GM18526 (cell line): ENCODE data around the gene EIF6.

Experiments
- POLR2A ChIP-seq: IDR thresholded peaks from 3 replicates; pipeline ENCODE4 v1.6.1; 2011; ENCODE audit not compliant: insufficient read length; ENCODE audit errors: extremely low read depth

Gene EIF6

DNA sequence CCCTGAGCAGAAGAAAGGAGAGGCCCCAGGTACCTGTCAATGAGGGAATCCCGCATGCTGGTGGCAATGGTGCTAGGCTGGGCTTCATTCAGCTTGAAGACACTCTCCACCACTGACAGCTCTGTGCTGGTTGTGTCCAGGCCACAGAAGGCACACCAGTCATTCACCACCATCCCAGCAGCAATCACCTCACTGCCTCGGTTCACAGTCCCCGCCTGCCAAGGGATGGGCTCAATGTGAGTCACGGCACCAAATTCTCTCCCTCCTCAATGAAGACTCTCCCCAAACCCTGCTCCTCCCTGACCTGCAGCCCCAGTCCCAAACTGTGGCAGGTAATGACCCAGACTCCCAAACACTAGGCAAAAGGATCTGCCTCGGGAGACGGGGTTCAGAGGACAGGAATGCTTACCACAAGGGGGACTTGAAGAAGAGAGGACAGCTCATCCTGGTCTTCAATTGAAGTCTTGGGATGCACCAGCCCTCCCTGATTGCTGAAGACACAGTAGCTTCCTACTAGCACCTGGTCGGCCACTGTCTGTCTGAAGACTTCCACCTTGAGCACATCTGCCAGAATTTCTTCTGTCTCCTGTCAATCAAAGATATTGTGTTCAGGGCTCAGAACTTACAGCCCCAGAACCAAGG is 4.9 kb downstream of the EIF6 start:
- TF ChIP-seq POLR2A: no peak

GRCh38 chr20:35279040-35279439 is 5.5 kb downstream of the EIF6 start:
- TF ChIP-seq POLR2A: no peak

GRCh38 chr20:35277531-35278395 is 6.8 kb downstream of the EIF6 start, which contains the start of gene MMP24OS:
MMP24OS (minus strand) TSS chr20:35278122; CDS start chr20:35277929, 193 bp downstream.
- peak; percentile 84 for TF ChIP-seq POLR2A

- no peak for TF ChIP-seq POLR2A
Measured at GRCh38 chr20:35277127-35277526, 7.4 kb downstream of the EIF6 start.

GRCh38 chr20:35276408-35276807 is 8.2 kb downstream of the EIF6 start:
- TF ChIP-seq POLR2A: no peak

- no peak for TF ChIP-seq POLR2A
Measured at GRCh38 chr20:35275741-35276251, 8.8 kb downstream of the EIF6 start.

GRCh38 chr20:35274172-35275092 is 10.1 kb downstream of the EIF6 start:
- TF ChIP-seq POLR2A: no peak

DNA sequence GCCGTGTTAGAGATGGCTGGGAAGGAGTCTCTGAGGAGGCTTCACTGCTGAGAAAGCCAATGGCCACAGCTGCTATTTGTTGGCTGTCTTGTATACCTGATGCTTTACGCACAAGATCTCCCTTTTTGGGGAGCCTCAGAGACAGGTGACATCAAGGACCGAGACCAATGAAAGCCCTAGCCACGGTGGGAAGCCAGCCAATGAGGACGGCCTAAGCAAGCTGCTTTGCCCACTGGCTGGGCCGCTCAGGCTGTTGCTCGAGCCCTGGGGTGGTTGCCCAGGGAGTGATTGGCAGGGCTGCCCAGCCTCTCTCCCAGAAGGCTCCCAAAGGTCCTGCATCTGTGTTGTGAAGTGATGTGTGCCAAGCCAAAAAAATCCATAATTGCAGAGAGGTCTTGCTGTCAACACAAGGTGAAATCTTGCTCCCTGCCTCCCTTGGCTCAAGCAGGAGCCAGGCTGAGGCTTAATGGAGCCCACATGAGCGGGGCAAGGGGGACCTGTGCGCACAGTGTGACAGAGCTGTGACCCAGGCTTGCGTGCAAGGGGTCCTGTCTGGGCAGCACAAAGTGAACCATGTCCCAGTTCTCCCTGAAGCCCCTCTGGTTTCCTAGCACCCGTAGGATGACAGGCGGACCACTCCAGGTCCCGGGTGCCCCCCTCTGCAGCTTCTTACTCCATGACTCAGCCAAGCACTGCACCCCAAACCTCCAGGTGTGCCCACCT is 11.0 kb downstream of the EIF6 start:
- TF ChIP-seq POLR2A: no peak

DNA sequence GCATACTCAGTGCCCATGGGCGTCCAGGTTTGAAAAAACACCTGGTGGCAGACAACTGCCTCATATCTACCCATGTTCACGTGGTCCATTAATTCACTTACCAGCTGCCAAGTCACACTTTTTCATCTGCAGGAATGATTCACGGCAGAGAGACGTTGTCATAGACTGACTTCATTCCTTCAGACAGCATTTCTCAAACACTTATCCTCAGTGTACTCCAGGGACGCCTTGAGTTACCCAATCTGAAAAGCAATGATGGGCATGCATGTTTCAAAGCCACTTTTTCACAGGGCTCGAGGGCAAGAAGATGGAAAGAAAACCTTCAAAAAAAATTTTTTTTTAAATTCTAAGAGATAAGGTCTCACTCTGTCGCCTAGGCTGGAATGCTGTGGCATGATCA is 12.7 kb downstream of the EIF6 start:
- no peak for TF ChIP-seq POLR2A

GRCh38 chr20:35271073-35271882 is 13.3 kb downstream of the EIF6 start:
- TF ChIP-seq POLR2A: no peak

GRCh38 chr20:35270021-35270902 is 14.3 kb downstream of the EIF6 start:
- TF ChIP-seq POLR2A: no peak

GRCh38 chr20:35269055-35269781 is 15.4 kb downstream of the EIF6 start:
- no peak for TF ChIP-seq POLR2A
